HG03039 (cell line): ENCODE measurements around the gene OR52B2.
"Not testable (repeated sequence)": the region's sequence is repeated elsewhere in the genome, so short reads cannot be mapped to it uniquely, and the experiment has no call there.

ENCODE experiments used
- ATAC-seq: cut with Tn5 transposase; IDR thresholded peaks from one replicate; pipeline ENCODE4 v1.9.1; 2021; ENCODE audit warnings: mild to moderate bottlenecking, moderate library complexity; ENCODE audit not compliant: unreplicated experiment

Gene OR52B2

GRCh38 chr11:6156628-6157359 lies 13.3 kb downstream of the OR52B2 start:
- ATAC-seq, result no peak

- no peak for ATAC-seq
Observed at GRCh38 chr11:6152126-6152525, 18.0 kb downstream of the OR52B2 start.

- ATAC-seq, result no peak
Observed at GRCh38 chr11:6151117-6151516, 19.0 kb downstream of the OR52B2 start.

- ATAC-seq, result not testable (repeated sequence)
Observed at GRCh38 chr11:6143737-6144136, 26.4 kb downstream of the OR52B2 start.

GRCh38 chr11:6142936-6143335 lies 27.2 kb downstream of the OR52B2 start:
- ATAC-seq, result no peak

GRCh38 chr11:6135936-6136335 lies 34.2 kb downstream of the OR52B2 start:
- not testable (repeated sequence) for ATAC-seq

GRCh38 chr11:6132431-6132830 lies 37.7 kb downstream of the OR52B2 start:
- no peak for ATAC-seq

GRCh38 chr11:6129635-6130034 lies 40.5 kb downstream of the OR52B2 start:
- ATAC-seq, result no peak

- no peak for ATAC-seq
Observed at GRCh38 chr11:6129011-6129410, 41.1 kb downstream of the OR52B2 start.

GRCh38 chr11:6127881-6128280 lies 42.2 kb downstream of the OR52B2 start:
- no peak for ATAC-seq

- no peak for ATAC-seq
Observed at GRCh38 chr11:6124245-6124644, 45.9 kb downstream of the OR52B2 start.
